AG09309 (cell line): Measurements from ENCODE around the gene EVA1A.

Experiments
- DNase-seq: peaks from one replicate; pipeline ENCODE4 v3.0.0-alpha.2; 2010; ENCODE audit warnings: low read depth
- H3K4me3 ChIP-seq: 2 replicates; pipeline ENCODE4 v1.5.1; 2011; ENCODE audit warnings: mild to moderate bottlenecking, low read depth, low read length, moderate library complexity; ENCODE audit not compliant: control insufficient read depth
- CTCF ChIP-seq: IDR thresholded peaks from 2 replicates; pipeline ENCODE4 v1.5.1; 2011; ENCODE audit warnings: mild to moderate bottlenecking, low read depth, low read length, inconsistent platforms; ENCODE audit not compliant: insufficient read depth, control insufficient read depth; ENCODE audit errors: missing control alignments

Gene EVA1A

GRCh38 chr2:75524276-75524911, 36.3 kb downstream of the EVA1A start:
- TF ChIP-seq CTCF: no peak
- no peak overlapping the region for H3K4me3 ChIP-seq
- DNase-seq: no peak

GRCh38 chr2:75523313-75524275, 37.1 kb downstream of the EVA1A start:
- no peak for TF ChIP-seq CTCF
- no peak for DNase-seq
- no peak overlapping the region for H3K4me3 ChIP-seq

GRCh38 chr2:75522543-75523312, 38.0 kb downstream of the EVA1A start:
- no peak for TF ChIP-seq CTCF
- no peak overlapping the region for H3K4me3 ChIP-seq
- no peak for DNase-seq

GRCh38 chr2:75521225-75521872, 39.4 kb downstream of the EVA1A start:
- DNase-seq: no peak
- TF ChIP-seq CTCF: no peak
- no peak overlapping the region for H3K4me3 ChIP-seq

DNA sequence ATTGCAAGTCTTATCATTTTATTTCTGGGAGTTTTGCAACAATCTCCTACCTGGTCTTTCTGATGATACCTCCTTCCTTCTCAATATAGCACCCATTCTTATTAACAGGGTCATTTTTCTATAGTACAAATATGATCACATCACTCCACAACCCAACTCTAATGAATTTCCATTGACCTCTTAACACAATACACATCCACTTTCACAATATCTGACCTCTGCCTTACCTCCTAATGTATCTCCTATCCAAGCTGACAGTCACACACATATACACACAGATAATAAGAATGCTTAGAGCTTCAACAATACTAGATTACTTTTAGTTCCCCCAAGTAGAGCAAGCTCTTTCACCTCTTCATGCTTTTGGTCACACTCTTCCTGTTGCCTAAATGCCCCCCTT, 40.9 kb downstream of the EVA1A start:
- TF ChIP-seq CTCF: no peak
- no peak for DNase-seq
- no peak overlapping the region for H3K4me3 ChIP-seq
